Measurements from ENCODE around the gene NTM. TPM values are rescaled to one million over a fixed set of nuclear protein-coding genes. Genes with fewer than 3 reads are reported as not detected.

Gene NTM
- total RNA-seq, 1 experiment from 2014 or later: 9.9 TPM

- no peaks in the 10 kb centered on the region for H3K79me2 ChIP-seq (ENCODE audit: insufficient read depth, low read length)
- no peak overlapping the region for H2BK20ac ChIP-seq (ENCODE audit: low read depth, low read length, poor library complexity, severe bottlenecking)
- no peak for TF ChIP-seq CTCF (conservative IDR thresholded peaks at IDR 0.05)
- H3K4ac ChIP-seq (ENCODE audit: low read depth, low read length): no peak overlapping the region
- DNase-seq: no peak
- Mint-ChIP-seq H3K27ac (no peak overlapping the region), H3K4me1 (peaks cover 5 to 7% of the 10 kb centered on the region in 2 experiments), H3K36me3 (ENCODE audit: insufficient read depth in 1 of 3, low read depth in 3 of 3) (no peaks in the 10 kb centered on the region), H3K4me3 (no peak overlapping the region), H3K9me3 (no peaks in the 10 kb centered on the region; a peak in 1 of 5 replicates), H3K27me3 (ENCODE audit: low read depth) (peaks cover 5% of the 10 kb centered on the region)
- H3K79me1 ChIP-seq (ENCODE audit: insufficient read depth, low read depth, low read length, poor library complexity, severe bottlenecking): no peaks in the 10 kb centered on the region
- no peak overlapping the region for H2BK15ac ChIP-seq (ENCODE audit: low read depth, low read length)
- no peak overlapping the region for H4K8ac ChIP-seq (replicated peaks; ENCODE audit: insufficient read length, low read depth, low read length)
- H3K18ac ChIP-seq (ENCODE audit: insufficient read length, low read depth, low read length): no peak overlapping the region
- H3K56ac ChIP-seq (ENCODE audit: insufficient read length, low read depth, low read length): no peak overlapping the region
- no peaks in the 10 kb centered on the region for H3K23me2 ChIP-seq (ENCODE audit: insufficient read length, low read depth, low read length, poor library complexity, severe bottlenecking)
- H3K14ac ChIP-seq (ENCODE audit: insufficient read depth, low read length): no peak overlapping the region
- H3K9me3 ChIP-seq (ENCODE audit: control insufficient read depth, low read depth, low read length): no peaks in the 10 kb centered on the region
- no peaks in the 10 kb centered on the region for H4K20me1 ChIP-seq (ENCODE audit: control insufficient read depth, insufficient read depth, insufficient read length)
- H3K4me1 ChIP-seq (ENCODE audit: insufficient read depth, low read length): no peaks in the 10 kb centered on the region
- H4K91ac ChIP-seq (ENCODE audit: insufficient read length, low read depth, low read length): no peak overlapping the region
- H2BK120ac ChIP-seq (ENCODE audit: low read depth, low read length, poor library complexity, severe bottlenecking): no peak overlapping the region
- H3K9ac ChIP-seq (ENCODE audit: extremely low read depth, insufficient read length, low read length): no peak overlapping the region
- H3K27me3 ChIP-seq (ENCODE audit: insufficient read depth, low read length): no peaks in the 10 kb centered on the region
- no peak overlapping the region for H3K23ac ChIP-seq (ENCODE audit: insufficient read length, low read depth, low read length)
- no peak overlapping the region for H3T11ph ChIP-seq (ENCODE audit: low read length)
- H4K5ac ChIP-seq (ENCODE audit: insufficient read length, low read depth, low read length): no peak overlapping the region
- H3K4me2 ChIP-seq (ENCODE audit: insufficient read depth, insufficient read length, low read length): no peak overlapping the region
- H2AK5ac ChIP-seq (ENCODE audit: insufficient read length, low read length): no peak overlapping the region
- no peak overlapping the region for H2BK12ac ChIP-seq (ENCODE audit: insufficient read length, low read depth, low read length)
- H3K27ac ChIP-seq (ENCODE audit: insufficient read length, low read depth, low read length): no peak overlapping the region
- no peak overlapping the region for H2AFZ ChIP-seq (ENCODE audit: low read length)
- WGBS (ENCODE audit: extremely low coverage, insufficient read length, low lambda C conversion rate): no CpG with 5 or more reads among the region's 4 CpGs
- H2BK5ac ChIP-seq (ENCODE audit: insufficient read length, low read length): no peak overlapping the region
These were observed 988.1 kb downstream of the NTM start for GRCh38 chr11:132358573-132358953.
